TTC549 (cell line): ENCODE results near the gene GYS1.

ENCODE experiments used
- FAIRE-seq: peaks from 2 replicates; lab custom pipeline; 2012; peaks lifted over from hg19 to GRCh38; lab: Jason Lieb, UNC

The GYS1 gene

DNA sequence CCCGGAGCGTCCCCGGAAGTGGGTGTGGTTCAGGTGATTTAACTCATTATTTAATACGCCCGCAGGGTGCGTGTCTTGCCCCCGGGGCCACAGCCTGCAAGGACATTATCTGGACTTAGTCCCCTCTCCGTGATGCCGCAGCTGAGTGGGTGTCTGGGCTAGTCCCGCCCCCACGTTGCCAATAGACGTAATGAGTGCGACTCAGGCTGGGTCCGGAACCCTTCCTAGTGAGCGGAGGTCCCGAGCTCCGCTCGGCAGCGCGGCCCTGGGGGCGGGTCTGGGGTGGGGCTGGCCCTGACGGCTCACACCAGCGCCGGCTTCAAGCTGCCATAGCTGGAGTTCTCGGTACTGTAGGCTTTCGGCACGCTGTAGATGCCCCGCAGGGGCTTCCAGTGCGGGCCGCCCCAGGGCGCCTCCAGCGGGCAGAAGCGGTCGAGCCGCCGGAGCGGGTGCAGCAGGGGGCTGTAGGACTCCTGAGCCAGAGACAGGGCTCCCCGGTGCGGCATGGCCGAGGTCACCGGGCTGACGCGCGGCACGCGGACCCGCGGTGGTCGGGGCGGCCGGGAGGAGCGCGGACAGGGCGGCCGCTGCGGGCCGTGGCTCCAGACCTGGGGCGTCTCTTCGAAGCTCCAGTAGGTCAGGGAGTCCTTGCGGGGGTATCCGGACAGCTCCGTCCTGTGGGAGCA lies 24.7 kb upstream of the GYS1 start:
- no peak for FAIRE-seq

DNA sequence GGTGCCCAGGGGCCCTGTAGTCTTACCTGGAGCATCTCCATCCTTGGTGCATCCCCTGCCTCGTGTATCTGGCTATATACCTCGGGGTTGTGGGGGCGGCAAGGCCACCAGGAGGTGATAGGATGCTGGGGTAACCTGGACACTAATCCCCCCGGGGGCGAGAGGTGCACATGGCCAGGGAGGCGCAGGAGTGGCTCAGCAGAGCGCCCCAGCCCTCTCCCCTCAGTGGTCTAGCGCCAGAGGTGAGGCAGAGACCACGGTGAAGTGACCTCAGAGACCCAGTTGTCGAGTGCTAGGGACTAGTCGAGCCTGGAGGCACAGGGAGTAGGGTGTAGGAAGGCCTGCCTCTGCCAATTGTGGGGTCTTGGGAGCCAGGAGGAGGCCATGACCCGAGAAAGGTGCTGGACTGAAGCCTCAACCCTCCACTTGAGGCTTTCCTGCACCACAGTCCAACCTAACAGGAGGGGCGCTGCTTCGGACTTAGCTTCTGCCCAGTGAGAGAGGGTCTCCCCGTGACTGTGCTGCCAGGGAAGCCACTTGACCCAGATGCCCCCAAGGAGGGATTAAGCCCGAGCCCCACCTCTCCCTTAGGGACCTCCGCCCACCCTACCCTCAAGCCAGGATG lies 24.0 kb upstream of the GYS1 start, which contains the start of gene LHB:
TSS of gene LHB (minus strand) at position 51 of the 625 bp plus-strand sequence. CDS start at position 41, 10 bp downstream.
- FAIRE-seq, result no peak

DNA sequence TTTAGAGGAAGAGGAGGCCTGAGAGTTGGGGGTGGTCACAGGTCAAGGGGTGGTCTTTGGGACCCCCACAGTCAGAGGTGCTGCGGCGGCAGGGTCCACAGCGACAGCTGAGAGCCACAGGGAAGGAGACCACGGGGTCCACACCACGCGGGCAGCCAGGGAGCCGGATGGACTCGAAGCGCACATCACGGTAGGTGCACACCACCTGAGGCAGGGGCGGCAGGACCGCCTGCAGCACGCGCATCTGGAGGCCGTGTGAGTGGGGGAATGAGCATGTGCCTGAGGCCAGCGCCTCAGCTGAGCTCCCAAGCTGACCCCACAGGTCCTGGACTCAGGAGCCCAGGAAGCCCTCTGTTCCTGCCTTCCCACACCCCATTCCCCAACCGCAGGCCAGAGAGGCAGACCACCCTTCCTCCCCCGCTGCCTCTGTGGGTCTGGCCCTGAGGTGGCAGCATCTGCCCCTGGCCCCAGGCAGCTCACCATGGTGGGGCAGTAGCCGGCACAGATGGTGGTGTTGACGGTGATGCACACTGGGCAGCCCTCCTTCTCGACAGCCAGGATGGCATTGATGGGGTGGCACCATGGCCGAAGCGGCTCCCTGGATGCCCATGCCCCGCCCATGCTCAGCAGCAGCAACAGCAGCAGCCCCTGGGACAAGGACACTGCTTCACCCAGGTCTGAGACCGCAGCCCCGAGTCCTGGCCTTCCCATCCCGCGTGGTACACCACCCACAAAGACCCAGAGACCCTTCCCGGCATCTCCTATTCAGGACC lies 23.1 kb upstream of the GYS1 start:
- no peak for FAIRE-seq

DNA sequence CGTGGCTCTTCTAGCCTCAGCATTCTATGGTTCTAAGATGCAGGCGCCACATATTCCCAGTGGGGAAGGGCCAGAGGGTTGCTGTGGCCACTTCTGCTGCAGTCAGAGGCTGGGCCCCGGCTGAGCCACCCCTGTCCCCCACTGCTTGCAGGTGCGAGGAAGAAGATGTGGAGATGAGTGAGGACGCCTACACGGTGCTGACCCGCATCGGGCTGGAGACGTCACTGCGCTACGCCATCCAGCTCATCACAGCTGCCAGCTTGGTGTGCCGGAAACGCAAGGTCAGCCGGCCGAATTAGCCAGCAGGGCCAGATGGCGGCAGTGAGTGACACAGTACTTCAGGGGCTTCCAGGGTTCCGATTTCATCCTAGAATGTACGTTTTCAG lies 21.8 kb upstream of the GYS1 start:
- FAIRE-seq, result no peak

DNA sequence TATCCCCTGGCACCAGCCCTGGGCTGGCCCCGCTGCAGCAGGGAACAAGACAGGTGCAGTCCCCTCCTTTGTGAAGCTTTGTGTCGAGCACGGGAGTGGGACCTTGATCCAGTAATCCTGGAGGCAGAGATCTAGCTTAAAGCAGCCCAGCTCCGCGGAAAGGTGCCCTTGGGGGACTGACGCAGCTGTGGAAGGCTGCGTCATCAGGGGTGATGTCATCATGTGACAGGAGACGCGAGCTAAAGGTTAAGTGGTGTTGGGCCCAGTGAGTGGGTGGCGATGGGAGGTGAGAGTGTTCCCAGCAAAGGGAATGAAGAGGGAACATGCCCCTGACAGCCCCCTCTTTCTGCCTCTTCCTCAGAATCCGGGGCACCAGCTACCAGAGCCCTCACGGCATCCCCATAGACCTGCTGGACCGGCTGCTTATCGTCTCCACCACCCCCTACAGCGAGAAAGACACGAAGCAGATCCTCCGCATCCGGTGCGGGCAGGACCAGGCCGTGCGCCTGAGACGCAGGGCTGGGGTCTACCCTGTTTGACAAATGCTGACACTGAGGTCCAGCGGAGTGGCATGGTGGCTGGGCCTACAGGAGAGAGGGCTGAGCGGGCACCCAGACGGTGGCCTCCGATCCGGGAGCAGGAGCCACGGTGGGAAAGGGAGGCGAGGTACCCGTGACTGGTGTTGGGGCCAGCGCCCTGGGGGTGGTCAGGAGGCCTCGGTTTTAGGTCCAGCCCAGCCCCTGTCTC lies 21.2 kb upstream of the GYS1 start:
- FAIRE-seq, result no peak

DNA sequence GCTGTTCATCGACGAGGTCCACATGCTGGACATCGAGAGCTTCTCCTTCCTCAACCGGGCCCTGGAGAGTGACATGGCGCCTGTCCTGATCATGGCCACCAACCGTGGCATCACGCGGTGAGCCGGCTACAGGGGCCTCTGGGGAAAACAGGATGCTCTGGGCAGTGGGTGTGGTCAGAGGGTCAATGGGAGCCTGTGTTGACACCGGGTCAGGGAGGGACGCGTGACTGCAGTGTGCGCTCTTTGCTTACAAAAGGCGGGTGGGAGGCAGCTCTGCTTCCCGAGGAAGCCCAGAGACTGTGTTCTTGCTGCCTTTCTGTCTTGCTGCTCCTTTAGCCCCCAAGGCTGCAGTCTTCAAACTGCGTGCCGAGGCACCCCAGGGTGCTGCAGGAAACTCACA lies 18.1 kb upstream of the GYS1 start:
- no peak for FAIRE-seq

DNA sequence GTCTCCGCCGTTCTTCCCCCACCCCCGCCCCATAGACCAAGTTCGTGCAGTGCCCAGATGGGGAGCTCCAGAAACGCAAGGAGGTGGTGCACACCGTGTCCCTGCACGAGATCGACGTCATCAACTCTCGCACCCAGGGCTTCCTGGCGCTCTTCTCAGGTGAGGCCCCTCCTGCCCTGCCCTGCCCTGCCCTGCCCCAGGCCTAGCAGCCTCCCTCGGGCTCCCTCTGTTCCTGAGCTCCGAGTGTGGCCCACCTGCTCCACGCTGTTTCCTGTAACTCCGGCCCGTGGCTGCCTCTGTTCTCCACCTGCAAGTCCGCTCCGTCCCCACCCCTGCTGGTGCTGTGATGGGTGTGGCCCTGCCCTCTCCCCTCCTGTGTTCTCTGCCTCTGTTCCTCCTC lies 17.3 kb upstream of the GYS1 start:
- no peak for FAIRE-seq

DNA sequence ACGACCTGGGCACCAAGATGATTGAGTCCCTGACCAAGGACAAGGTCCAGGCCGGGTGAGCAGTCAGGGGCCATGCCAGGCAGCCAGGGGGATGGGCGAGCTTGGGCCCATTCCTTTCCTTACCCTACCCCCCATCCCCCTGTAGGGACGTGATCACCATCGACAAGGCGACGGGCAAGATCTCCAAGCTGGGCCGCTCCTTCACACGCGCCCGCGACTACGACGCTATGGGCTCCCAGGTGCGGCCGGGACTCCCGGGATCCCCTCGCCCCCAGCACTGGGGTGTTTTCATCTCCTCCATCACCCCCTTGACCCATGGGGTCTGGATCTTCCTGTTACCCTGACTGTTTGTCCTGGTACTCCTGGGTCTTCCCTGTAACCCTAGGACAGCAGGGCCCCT lies 16.7 kb upstream of the GYS1 start:
- no peak for FAIRE-seq

DNA sequence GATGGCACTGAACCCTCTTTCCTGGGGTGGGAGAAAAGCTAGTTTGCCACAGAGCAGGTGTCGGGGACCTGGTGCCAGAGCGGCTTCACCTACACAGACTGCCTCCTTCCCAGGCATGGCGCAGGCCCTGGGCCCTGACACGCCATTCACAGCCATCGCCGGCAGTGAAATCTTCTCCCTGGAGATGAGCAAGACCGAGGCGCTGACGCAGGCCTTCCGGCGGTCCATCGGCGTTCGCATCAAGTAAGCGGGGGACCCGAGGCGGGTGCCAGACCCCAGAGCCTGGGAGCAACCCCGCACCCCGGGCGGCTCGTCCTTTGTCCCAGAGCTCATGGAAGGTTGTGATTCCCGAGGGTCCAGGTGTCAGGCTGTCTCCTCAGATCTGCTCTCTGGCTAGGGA lies 13.8 kb upstream of the GYS1 start:
- FAIRE-seq, result no peak

DNA sequence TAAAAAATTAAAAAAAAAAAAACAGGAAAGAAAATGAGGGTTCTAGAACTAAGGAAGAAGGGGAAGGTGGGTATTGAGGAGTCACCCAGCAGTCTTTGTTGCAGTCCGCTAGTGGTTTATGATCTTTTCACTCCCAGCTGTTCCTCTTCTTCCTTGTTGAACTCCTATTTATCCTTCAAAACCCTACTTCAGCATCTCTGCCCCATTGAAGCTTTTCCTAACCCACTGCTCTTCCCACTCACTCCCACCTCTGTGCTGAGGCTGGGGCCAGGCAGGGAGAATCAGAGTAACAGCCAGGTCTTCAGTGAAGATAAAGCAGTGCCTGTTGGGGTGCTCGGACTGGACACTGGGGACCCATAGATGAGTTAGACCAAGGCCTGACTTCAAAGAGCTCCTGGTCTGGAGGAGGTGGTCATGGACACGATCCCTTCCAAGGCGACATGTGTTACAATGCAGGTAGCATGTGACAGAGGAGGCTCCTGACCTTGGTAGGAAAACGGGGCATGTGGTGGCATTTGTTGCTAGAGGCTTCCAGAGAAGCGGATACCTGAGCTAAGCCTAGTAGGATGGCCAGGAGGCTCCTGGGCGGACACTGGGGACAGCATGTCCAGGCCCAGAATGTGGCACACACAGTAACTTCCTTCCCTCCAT lies 12.0 kb upstream of the GYS1 start:
- FAIRE-seq, result no peak

DNA sequence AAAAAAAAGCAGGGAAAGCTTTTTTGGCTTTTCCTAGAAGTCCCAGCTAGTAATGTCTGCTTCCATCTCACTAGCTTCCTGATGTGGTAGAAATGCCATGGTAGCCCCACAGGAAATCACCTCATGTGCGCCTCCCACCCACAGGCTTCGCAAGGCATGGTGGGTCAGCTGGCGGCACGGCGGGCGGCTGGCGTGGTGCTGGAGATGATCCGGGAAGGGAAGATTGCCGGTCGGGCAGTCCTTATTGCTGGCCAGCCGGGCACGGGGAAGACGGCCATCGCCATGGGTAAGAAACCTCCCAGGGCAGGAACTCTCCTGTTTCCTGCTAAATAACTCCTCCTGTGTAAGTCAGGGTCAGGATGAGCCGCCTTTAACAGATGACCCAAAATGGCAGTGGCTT lies 11.0 kb upstream of the GYS1 start:
- no peak for FAIRE-seq

DNA sequence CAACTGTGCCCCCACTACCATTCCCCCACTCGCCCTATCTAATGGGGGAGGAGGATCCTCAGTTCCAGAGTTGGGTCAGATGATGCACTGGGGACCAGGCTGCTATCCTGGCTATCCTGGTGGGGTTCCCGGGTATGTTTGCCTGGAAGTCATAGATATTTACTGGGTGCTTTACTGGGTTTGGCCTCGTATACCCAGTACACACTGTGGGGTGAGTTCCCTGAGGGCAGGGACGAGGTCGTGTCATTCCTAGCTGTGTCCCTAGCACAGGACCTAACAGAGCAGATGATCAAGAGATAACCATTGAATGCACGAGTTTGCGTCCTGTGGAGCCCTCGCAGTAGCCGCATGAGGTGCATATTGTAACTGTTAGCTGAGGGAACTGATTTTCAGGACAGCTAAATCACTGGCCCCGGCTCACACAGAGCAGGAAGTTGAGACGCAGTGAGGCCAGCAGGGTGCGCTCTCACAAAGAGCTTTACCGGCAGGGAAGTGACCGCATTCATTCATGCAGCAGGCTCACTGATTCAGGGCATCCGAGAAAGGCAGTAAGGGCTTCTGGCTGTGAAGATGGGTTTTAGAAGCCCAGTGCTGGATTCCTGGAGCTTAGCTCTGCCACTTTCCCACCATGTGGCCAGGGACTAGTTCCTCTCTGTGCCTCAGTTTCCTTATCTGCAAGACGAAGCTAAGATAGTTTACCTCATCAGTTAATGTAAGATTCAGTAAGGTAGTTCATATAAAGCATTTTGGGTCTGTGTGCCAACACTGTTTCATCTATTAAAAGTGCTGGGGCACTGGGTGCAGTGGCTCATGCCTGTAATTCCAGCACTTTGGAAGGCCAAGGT lies 6.6 kb upstream of the GYS1 start:
- no peak for FAIRE-seq

DNA sequence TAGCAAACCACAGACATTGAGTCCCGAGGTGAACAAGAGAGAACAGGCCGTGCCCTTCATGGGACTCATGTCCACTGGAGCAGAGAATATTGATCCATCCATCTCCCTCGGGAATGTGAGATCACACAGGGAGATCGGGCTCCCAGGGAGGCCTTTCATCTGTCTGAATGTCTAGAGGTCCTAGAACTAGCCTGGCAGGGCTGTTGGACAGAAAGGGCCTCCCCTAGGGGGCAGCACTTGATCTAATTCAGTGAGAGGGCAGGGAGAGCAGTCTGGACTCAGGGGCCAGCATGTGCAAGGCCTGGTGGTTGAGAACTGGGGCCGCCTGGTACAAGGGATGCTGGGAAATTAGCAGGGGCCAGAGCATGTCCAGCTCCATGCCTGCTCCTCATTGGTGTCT lies 4.9 kb upstream of the GYS1 start:
- FAIRE-seq, result no peak

DNA sequence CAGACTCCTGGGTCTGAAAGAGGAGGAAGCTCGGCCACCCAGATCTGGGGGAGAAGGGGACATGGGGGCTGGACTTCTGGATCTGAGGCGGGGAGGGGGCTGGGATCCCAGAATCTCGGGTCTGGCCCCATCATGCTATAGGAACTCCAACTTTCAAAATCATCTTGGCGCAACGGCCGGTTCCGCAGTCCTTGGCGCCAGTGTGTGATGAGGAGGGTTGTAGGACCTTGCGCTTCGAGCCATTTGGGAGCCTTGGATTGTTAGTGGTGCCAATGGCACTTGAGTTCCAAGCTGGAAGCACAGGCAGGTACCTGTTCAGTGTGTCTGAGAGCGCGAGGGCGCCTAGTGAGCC lies 902 bp upstream of the GYS1 start:
- no peak for FAIRE-seq

DNA sequence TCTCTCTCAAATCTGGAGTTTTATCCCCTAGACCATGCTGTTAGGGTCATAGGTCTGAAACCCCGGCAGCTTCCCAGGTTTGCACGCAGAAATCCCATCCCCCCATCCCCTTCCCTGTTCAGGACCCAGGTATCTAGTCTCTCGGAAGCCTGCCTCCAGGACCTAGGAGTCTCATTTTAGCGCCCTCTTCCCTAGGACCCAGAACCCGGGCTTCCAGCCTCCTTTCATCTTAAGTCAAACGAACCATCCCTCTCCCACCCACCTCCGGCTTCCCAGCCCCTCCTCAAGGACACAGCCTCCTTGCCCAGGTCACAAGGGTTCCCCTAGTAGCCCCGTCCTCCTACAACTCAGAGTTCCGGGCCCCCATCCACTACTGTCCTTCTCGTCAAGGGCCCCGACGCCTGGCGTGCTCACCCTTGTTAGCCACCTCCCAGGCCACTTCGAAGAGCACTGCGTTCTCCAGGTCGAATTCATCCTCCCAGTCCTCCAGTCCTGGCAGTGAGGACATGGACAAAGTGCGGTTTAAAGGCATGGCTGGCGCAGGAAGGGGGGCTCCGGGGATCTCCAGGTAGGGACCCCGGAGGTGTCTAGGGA lies 431 bp downstream of the GYS1 start:
- FAIRE-seq, result no peak

DNA sequence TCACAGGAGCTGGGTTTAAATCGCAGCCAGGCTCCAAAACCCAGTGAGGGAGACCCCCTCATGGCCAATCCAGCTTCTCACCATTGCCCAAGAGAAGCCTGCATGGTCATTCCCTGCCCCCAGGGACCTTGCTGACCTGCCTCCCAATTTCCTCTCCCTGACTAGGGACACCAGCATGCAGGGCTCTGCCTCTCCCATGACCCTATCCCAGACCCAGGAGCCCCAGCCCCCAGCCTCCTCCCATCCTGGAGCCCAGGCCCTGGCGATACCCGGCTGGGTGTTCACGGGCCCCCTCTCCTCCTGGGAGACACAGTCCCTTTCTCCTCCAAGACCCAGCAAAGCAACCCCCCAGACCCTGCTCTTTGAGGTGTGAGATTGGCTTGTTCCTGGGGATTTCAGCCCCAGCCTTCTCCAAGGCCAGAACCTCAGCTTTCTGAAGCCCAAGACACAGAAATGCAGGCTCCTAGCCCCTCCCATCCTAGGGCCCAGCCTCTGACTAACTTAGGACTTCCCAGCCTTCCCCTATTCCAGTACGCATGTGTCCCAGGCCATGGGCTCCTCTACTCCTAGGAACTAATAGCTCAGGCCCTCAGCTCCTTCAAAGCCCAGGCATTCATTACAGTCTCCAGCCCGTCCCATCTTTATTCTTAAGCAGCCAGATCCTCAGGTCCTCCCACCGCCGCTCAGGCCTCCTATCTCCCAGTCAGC lies 1.1 kb downstream of the GYS1 start:
- no peak for FAIRE-seq

DNA sequence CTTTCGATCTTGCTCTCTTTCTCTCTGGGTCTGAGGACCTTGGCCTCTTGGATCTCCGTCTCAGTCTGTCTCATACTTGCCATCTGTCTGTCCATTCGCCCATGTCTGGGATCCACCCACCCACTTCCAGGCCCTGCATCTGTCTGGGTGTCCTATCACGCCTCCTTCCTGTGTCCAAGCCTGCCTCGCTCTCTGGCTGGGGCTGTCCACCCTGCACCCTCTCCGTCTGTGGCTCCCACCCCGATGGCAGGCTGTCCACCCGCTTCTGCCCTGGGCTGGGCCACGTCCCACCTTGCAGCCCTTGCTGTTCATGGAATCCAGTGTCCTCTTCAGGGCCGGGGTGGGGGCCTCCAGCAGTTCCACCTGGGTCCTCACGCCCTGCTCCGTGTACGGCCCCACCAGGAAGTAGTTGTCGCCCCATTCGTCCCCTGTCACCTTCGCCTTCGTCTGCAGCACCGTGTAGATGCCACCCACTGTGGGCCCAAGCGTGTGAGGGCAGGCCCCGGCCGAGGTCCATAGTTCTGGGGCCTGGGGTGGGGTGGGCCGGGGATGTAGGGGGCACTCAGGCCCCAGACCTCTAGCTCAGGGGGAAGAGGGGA lies 2.0 kb downstream of the GYS1 start:
- no peak for FAIRE-seq

DNA sequence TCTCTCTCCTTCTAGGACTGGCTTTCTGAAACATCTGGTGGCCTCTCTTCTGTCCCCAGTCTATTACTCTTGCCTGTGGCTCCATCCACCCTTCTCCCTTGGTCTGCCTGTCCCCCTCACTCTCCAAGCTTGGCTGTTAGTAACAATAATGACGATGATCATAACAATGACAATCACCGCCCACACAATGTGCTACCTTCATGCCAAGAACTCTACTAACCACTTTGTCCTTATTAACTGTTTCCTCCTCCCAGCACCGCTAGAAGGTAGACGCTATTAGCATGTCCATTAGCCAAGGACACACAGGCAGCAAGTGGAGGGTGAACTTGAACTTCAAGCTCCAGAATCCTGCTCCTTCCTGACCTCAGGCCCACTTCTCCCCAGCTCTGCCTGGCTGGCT lies 2.7 kb downstream of the GYS1 start:
- no peak for FAIRE-seq

DNA sequence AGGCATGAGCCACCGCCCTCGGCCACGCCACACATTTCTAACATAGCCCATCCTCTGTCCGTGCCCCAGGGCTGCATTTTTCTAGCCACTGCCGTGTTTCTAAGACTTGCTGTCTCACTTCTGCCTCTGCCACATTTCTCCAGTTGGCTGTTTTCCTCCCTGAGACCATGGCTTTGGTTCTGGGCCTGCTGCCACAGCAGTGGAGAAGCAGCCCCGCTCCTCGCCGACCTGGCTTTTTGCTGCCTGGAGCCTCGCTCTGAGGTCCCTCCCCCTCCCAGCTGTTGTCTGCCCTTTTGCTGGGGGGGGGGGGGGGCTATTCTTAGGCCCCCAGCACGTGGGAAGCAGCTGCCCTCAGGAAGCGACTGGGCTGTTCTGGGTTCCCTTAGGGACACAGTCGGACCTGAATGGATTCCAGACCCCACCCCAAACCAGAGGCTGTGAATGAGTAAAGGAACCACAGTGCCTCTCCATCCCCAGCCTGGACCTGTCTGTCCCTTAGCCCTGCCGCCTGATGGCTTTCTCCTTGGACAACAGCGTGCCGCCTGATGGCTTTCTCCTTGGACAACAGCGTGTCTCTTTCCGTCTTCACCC lies 3.3 kb downstream of the GYS1 start:
- no peak for FAIRE-seq

DNA sequence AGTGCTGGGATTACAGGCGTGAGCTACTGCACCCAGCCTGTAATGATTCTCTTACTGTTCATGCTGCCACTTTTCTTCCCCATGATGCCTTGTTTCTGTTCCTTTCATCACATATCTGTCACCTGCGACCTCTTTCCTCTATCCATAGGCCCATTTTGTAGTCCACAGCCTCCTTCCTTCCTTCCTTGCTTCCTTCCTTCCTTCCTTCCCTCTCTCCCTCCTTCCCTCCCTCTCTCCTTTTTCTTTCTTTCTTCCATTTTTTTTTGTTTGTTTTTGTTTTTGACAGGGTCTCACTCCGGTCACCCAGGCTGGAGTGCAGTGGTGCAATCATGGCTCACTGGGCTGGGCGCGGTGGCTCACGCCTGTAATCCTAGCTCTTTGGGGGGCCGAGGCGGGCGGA lies 4.2 kb downstream of the GYS1 start:
- FAIRE-seq, result no peak
